ENCODE data around the gene CTU2. TPM values are rescaled to one million over a fixed set of nuclear protein-coding genes. Genes with fewer than 3 reads are reported as not detected.

The CTU2 gene
- total and polyA plus RNA-seq, 9 of the 15 experiments (the other 6 are each of a cell fraction or from before 2014, with no cell fraction given), result 1.3 to 105 (median 23.2) TPM

DNA sequence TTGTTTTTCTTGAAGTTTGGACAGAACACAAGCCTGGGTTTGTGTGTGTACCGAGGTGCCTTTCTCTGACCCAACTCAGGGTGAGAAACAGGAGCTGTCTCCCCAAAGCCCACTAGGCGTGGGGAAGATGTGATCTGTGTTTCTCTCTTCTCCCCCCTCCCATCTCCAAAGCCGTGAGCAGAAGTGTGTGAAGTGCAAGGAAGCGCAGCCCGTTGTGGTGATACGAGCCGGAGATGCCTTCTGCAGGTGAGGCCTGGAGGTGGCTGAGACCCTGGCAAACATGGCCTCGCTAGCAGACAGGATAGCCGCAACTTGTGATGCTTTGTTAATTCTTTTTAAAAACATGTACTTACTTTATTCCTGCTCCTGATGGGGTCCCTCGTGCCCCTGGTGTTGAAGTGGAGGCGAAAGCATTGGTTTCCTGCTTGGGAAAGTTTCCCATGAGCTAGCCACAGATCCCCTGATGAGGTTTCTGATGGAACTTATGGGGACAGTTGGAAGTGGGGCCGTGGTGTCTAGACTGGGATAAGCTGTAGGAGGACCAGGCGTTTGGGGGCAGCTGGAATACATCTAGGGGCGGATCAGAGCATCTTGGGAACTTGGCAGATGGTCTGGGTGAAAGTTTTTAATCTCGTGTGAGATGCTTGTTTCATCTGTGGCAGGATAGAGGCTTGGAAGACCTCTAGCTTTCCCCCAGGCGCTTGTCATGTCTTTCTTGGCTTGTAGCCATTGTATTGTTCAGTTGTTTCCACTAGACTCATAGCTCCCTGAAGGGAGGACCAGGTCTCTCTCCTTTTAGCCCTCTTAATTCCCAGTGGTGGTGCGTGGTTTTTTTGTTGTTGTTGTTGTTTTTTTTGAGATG is 893 bp downstream of the CTU2 start:
- Histone ChIP-seq H3K4me3 (peak overlapping the region; percentile 98), H3K9me3 (replicated peaks; ENCODE audit: control insufficient read depth, insufficient read depth, low read depth, low read length) (no peaks in the 10 kb centered on the region), H3K4me2 (ENCODE audit: insufficient read depth, low read length) (peak overlapping the region; percentile 90), H4K20me1 (replicated peaks; ENCODE audit: control insufficient read depth, insufficient read depth, low read length) (peaks cover 22% of the 10 kb centered on the region; the same call in 1 of the 2 replicates), H3K27ac (ENCODE audit: extremely low read depth, low read depth, low read length) (peak overlapping the region; percentile 65), H3K36me3 (ENCODE audit: control insufficient read depth, insufficient read depth, low read length) (peaks cover 59% of the 10 kb centered on the region; the same call in 2 of the 3 replicates), H3K9ac (ENCODE audit: insufficient read depth in 1 of 2, low read depth in 2 of 2, low read length in 2 of 2) (peak overlapping the region; percentile 86 to 99), H3K4me1 (replicated peaks in 1 of 2; ENCODE audit: control insufficient read depth in 2 of 2, insufficient read depth in 2 of 2, low read length in 2 of 2) (peaks cover 6 to 76% of the 10 kb centered on the region in 2 experiments; a peak in 4 of 5 replicates), H3K79me2 (ENCODE audit: control insufficient read depth, insufficient read depth, low read length) (peaks cover 85% of the 10 kb centered on the region), H3K27me3 (ENCODE audit: control insufficient read depth in 2 of 2, insufficient read depth in 2 of 2, low read length in 2 of 2) (no peaks in the 10 kb centered on the region), H3K9me1 (ENCODE audit: control insufficient read depth, insufficient read depth, low read length) (peaks cover 3% of the 10 kb centered on the region), H2AFZ (ENCODE audit: low read depth, low read length) (peak overlapping the region; percentile 77; the same call in 1 of the 2 replicates)
- no TSS peak for BruUV-seq (replicated peaks)
- 5% methylated on average over 17 of the region's 17 CpGs for WGBS (ENCODE audit: insufficient coverage, low coverage, missing lambda C conversion rate)
- ChIA-PET POLR2A (interaction anchor here (0.6 to 1.3 kb wide), 6 partner anchors 9 to 151 kb away, joined by 3 to 7 read pairs (median 4); no protein-coding TSS in a partner anchor), CTCF (ENCODE audit: low intra/inter-chr PET ratio) (no interaction called here)
- ATAC-seq (peak; percentile 4; the same call in 2 of the 3 replicates), FAIRE-seq (peak; percentile 83), DNase-seq (ENCODE audit: extremely low read depth in 1 of 4, low spot score in 3 of 4) (peak in 2 of 4 experiments; percentile 58 to 59)
- in situ Hi-C loops (cut with MboI) (no loop called here), intact Hi-C loops (cut with micrococcal nuclease) (loop anchor here (5.0 kb wide), 1 partner anchor 45 kb away; the partner anchor contains the start of gene MVD)
- TF ChIP-seq, protein P1, sequence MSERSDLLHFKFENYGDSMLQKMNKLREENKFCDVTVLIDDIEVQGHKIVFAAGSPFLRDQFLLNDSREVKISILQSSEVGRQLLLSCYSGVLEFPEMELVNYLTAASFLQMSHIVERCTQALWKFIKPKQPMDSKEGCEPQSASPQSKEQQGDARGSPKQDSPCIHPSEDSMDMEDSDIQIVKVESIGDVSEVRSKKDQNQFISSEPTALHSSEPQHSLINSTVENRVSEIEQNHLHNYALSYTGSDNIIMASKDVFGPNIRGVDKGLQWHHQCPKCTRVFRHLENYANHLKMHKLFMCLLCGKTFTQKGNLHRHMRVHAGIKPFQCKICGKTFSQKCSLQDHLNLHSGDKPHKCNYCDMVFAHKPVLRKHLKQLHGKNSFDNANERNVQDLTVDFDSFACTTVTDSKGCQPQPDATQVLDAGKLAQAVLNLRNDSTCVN (CRISPR knock-in tag; IDR thresholded peaks at IDR 0.05), result no peak
- TF ChIP-seq, protein P2, sequence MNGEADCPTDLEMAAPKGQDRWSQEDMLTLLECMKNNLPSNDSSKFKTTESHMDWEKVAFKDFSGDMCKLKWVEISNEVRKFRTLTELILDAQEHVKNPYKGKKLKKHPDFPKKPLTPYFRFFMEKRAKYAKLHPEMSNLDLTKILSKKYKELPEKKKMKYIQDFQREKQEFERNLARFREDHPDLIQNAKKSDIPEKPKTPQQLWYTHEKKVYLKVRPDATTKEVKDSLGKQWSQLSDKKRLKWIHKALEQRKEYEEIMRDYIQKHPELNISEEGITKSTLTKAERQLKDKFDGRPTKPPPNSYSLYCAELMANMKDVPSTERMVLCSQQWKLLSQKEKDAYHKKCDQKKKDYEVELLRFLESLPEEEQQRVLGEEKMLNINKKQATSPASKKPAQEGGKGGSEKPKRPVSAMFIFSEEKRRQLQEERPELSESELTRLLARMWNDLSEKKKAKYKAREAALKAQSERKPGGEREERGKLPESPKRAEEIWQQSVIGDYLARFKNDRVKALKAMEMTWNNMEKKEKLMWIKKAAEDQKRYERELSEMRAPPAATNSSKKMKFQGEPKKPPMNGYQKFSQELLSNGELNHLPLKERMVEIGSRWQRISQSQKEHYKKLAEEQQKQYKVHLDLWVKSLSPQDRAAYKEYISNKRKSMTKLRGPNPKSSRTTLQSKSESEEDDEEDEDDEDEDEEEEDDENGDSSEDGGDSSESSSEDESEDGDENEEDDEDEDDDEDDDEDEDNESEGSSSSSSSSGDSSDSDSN (IDR thresholded peaks at IDR 0.05; ENCODE audit: borderline replicate concordance in 1 of 2, low read depth in 2 of 2, low read length in 2 of 2), result no peak
- TF ChIP-seq TEAD4 (IDR thresholded peaks at IDR 0.05; ENCODE audit: low read length) (no peak), TEAD4 (CRISPR knock-in tag; IDR thresholded peaks at IDR 0.05; ENCODE audit: borderline replicate concordance) (no peak), STAT5A (IDR thresholded peaks at IDR 0.05; ENCODE audit: borderline replicate concordance, low read length) (no peak), NFIC (IDR thresholded peaks at IDR 0.05) (peak; percentile 56), FOXP1 (CRISPR knock-in tag; IDR thresholded peaks at IDR 0.05) (0 out of 2 replicates have a peak, but pooled peaks have one; percentile 52), ZNF143 (CRISPR knock-in tag; IDR thresholded peaks at IDR 0.05) (0 out of 2 replicates have a peak, but pooled peaks have one; percentile 51), GATAD2A (IDR thresholded peaks at IDR 0.05) (no peak), HNRNPK (IDR thresholded peaks at IDR 0.05; ENCODE audit: low read depth, low read length, poor library complexity, severe bottlenecking) (no peak), POU5F1 (IDR thresholded peaks at IDR 0.05; ENCODE audit: borderline replicate concordance, low read depth, low read length, partially characterized antibody) (no peak)
- TF ChIP-seq, protein P3, sequence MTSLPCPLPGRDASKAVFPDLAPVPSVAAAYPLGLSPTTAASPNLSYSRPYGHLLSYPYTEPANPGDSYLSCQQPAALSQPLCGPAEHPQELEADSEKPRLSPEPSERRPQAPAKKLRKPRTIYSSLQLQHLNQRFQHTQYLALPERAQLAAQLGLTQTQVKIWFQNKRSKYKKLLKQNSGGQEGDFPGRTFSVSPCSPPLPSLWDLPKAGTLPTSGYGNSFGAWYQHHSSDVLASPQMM (CRISPR knock-in tag; IDR thresholded peaks at IDR 0.05), result no peak
- TF ChIP-seq, protein P4, sequence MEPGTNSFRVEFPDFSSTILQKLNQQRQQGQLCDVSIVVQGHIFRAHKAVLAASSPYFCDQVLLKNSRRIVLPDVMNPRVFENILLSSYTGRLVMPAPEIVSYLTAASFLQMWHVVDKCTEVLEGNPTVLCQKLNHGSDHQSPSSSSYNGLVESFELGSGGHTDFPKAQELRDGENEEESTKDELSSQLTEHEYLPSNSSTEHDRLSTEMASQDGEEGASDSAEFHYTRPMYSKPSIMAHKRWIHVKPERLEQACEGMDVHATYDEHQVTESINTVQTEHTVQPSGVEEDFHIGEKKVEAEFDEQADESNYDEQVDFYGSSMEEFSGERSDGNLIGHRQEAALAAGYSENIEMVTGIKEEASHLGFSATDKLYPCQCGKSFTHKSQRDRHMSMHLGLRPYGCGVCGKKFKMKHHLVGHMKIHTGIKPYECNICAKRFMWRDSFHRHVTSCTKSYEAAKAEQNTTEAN (CRISPR knock-in tag; IDR thresholded peaks at IDR 0.05), result no peak
